Measurements from ENCODE around the gene RABGAP1L.

DNA sequence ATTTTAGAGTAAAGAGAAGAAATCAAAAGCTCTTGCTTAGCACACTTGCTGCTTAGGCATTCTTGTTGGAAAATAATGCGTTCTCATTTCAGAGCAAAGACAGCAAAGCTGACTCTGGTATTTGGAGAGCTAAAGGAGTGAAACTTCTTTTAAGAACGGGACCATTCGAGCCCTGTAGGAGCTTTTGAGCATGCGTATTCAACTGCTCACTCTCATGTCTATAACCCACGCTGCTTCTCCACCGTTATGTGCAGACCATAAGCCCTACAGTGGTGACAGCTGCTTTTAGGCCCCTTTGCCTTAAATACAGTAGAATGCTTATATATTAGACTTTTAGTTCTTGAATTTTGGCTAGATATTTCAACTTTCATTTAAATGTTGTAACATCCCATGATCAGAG, 626.2 kb downstream of the RABGAP1L start:
- TF ChIP-seq POLR2A (IDR thresholded peaks at IDR 0.05) (no peak), POLR2AphosphoS5 (IDR thresholded peaks at IDR 0.05) (no peak)
- TF ChIP-seq, protein P1, sequence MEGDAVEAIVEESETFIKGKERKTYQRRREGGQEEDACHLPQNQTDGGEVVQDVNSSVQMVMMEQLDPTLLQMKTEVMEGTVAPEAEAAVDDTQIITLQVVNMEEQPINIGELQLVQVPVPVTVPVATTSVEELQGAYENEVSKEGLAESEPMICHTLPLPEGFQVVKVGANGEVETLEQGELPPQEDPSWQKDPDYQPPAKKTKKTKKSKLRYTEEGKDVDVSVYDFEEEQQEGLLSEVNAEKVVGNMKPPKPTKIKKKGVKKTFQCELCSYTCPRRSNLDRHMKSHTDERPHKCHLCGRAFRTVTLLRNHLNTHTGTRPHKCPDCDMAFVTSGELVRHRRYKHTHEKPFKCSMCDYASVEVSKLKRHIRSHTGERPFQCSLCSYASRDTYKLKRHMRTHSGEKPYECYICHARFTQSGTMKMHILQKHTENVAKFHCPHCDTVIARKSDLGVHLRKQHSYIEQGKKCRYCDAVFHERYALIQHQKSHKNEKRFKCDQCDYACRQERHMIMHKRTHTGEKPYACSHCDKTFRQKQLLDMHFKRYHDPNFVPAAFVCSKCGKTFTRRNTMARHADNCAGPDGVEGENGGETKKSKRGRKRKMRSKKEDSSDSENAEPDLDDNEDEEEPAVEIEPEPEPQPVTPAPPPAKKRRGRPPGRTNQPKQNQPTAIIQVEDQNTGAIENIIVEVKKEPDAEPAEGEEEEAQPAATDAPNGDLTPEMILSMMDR (IDR thresholded peaks at IDR 0.05 in 8 of 11, conservative IDR thresholded peaks at IDR 0.05 in 3 of 11): no peak

Data from spleen (tissue), 7 donors.